Measurements from ENCODE around the gene IRX4. TPM values are rescaled to one million over a fixed set of nuclear protein-coding genes. Genes with fewer than 3 reads are reported as not detected.

IRX4 gene
- total RNA-seq, 1 donor from 2014 or later = 0.72 TPM

DNA sequence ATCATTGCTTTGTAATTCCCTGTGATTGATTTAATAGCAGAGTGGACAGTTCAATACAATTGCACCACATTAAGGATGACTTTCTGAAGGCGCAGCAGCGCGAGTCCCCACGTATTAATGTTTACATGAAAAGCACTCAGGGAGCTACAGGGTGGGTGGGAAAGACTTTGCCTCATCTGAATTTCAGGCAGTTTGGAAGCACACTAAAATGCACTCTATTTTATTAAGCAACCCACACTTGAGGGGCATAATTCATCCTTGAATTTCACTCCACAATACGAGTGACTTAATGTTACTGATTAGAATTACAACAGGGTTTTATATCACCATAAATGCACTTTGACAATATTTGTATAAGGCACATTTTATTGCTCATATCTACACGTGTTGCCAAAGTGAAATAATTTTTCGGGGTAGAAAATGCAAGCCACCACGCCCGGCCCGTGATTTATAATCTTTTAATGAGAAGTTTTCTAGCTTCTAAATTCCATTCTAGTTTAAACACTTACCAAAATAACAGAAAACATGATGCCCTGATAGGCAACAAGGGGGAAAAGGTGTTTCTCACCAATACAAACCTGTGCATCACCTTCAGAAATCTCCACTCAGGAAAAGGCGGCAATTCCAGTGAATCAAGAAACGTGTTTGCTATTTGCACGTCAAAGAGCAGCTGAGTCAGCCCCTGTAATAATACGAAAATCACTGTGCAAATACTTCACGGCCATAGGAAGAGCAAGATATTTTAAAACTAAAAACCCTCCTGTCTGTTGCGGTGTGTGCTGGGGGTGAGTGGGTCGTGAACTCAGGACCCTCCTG lies 40.5 kb downstream of the IRX4 start:
- Mint-ChIP-seq H3K27ac (ENCODE audit: unreplicated experiment) (no peak overlapping the region), H3K27me3 (ENCODE audit: unreplicated experiment) (peaks cover 5% of the 10 kb centered on the region), H3K36me3 (ENCODE audit: low read depth, unreplicated experiment) (no peaks in the 10 kb centered on the region), H3K4me1 (ENCODE audit: unreplicated experiment) (no peaks in the 10 kb centered on the region), H3K9me3 (ENCODE audit: unreplicated experiment) (no peaks in the 10 kb centered on the region), H3K4me3 (ENCODE audit: unreplicated experiment) (no peak overlapping the region)
- TF ChIP-seq CTCF (IDR thresholded peaks at IDR 0.05; ENCODE audit: unreplicated experiment) = no peak
- no peak for DNase-seq (ENCODE audit: low spot score)

GRCh38 chr5:1840741-1841521 lies 41.8 kb downstream of the IRX4 start:
- TF ChIP-seq CTCF (IDR thresholded peaks at IDR 0.05; ENCODE audit: unreplicated experiment) = no peak
- H3K9me3 Mint-ChIP-seq (ENCODE audit: unreplicated experiment) = no peaks in the 10 kb centered on the region
- no peak for DNase-seq (ENCODE audit: low spot score)
- no peak overlapping the region for H3K4me3 Mint-ChIP-seq (ENCODE audit: unreplicated experiment)
- no peak overlapping the region for H3K27ac Mint-ChIP-seq (ENCODE audit: unreplicated experiment)
- H3K4me1 Mint-ChIP-seq (ENCODE audit: unreplicated experiment) = no peaks in the 10 kb centered on the region
- H3K36me3 Mint-ChIP-seq (ENCODE audit: low read depth, unreplicated experiment) = no peaks in the 10 kb centered on the region
- peaks cover 5% of the 10 kb centered on the region for H3K27me3 Mint-ChIP-seq (ENCODE audit: unreplicated experiment)

- H3K4me3 Mint-ChIP-seq (ENCODE audit: unreplicated experiment) = no peak overlapping the region
- no peaks in the 10 kb centered on the region for H3K9me3 Mint-ChIP-seq (ENCODE audit: unreplicated experiment)
- H3K36me3 Mint-ChIP-seq (ENCODE audit: low read depth, unreplicated experiment) = no peaks in the 10 kb centered on the region
- peaks cover 5% of the 10 kb centered on the region for H3K27me3 Mint-ChIP-seq (ENCODE audit: unreplicated experiment)
- TF ChIP-seq CTCF (IDR thresholded peaks at IDR 0.05; ENCODE audit: unreplicated experiment) = no peak
- H3K27ac Mint-ChIP-seq (ENCODE audit: unreplicated experiment) = no peak overlapping the region
- no peaks in the 10 kb centered on the region for H3K4me1 Mint-ChIP-seq (ENCODE audit: unreplicated experiment)
- no peak for DNase-seq (ENCODE audit: low spot score)
These were observed 42.6 kb downstream of the IRX4 start for GRCh38 chr5:1840071-1840547.

GRCh38 chr5:1838013-1838412 lies 44.7 kb downstream of the IRX4 start:
- H3K4me3 Mint-ChIP-seq (ENCODE audit: unreplicated experiment) = no peak overlapping the region
- H3K27ac Mint-ChIP-seq (ENCODE audit: unreplicated experiment) = no peak overlapping the region
- TF ChIP-seq CTCF (IDR thresholded peaks at IDR 0.05; ENCODE audit: unreplicated experiment) = no peak
- H3K9me3 Mint-ChIP-seq (ENCODE audit: unreplicated experiment) = no peaks in the 10 kb centered on the region
- H3K27me3 Mint-ChIP-seq (ENCODE audit: unreplicated experiment) = peaks cover 5% of the 10 kb centered on the region
- H3K36me3 Mint-ChIP-seq (ENCODE audit: low read depth, unreplicated experiment) = no peaks in the 10 kb centered on the region
- peaks cover 3% of the 10 kb centered on the region for H3K4me1 Mint-ChIP-seq (ENCODE audit: unreplicated experiment)
- no peak for DNase-seq (ENCODE audit: low spot score)

Data from endothelial cell (in vitro differentiated cells).